GM10266 (cell line): ENCODE measurements around the gene PHTF1.

Experiments used
- DNase-seq: peaks from one replicate; pipeline ENCODE4 v3.0.0; 2012; ENCODE audit errors: extremely low spot score
- TF ChIP-seq, protein P1 (sequence below): IDR thresholded peaks from 2 replicates; pipeline ENCODE4 v1.5.1; 2012; ENCODE audit warnings: mild to moderate bottlenecking, low read depth; ENCODE audit not compliant: control insufficient read depth, insufficient read depth; ENCODE audit errors: missing control alignments

The PHTF1 gene

DNA sequence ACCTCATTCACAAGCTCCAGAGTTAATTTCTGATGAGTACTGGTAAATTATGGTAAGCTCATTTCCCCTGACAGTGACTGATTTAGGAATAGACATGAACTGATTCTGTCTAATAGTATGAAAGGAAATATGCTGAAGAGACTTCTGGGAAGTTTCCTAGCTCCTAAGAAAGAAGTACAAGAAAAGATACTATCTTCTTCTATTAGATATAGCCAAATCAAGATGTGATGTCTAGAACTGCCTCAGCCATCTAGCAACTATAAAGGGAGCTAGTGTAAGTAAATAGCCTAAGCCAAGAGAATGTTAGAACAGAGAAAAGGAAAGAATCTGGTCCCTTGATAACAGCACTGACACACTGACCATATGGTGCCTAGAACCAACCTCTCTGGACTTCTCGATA, 10.7 kb upstream of the PHTF1 start:
- no peak for DNase-seq
- TF ChIP-seq, protein P1, sequence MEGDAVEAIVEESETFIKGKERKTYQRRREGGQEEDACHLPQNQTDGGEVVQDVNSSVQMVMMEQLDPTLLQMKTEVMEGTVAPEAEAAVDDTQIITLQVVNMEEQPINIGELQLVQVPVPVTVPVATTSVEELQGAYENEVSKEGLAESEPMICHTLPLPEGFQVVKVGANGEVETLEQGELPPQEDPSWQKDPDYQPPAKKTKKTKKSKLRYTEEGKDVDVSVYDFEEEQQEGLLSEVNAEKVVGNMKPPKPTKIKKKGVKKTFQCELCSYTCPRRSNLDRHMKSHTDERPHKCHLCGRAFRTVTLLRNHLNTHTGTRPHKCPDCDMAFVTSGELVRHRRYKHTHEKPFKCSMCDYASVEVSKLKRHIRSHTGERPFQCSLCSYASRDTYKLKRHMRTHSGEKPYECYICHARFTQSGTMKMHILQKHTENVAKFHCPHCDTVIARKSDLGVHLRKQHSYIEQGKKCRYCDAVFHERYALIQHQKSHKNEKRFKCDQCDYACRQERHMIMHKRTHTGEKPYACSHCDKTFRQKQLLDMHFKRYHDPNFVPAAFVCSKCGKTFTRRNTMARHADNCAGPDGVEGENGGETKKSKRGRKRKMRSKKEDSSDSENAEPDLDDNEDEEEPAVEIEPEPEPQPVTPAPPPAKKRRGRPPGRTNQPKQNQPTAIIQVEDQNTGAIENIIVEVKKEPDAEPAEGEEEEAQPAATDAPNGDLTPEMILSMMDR = no peak

DNA sequence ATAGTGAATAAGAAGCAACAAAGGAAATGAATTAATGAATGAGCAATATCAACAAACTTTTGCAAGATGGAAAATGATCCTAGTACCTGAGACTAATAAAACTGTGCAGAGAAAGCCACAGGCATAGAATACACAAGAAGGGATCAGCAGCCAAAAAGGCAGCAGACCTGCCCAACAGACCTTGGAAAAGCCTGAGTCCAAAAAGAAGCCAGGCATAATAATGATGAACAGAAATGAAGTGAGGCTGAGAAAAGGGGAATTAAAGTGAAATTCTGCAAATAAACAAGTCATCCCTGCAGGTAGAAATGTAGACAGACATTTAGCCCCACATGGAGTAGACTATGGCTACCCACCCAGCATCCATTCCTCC, 10.3 kb upstream of the PHTF1 start:
- no peak for DNase-seq
- TF ChIP-seq, protein P1 = no peak

DNA sequence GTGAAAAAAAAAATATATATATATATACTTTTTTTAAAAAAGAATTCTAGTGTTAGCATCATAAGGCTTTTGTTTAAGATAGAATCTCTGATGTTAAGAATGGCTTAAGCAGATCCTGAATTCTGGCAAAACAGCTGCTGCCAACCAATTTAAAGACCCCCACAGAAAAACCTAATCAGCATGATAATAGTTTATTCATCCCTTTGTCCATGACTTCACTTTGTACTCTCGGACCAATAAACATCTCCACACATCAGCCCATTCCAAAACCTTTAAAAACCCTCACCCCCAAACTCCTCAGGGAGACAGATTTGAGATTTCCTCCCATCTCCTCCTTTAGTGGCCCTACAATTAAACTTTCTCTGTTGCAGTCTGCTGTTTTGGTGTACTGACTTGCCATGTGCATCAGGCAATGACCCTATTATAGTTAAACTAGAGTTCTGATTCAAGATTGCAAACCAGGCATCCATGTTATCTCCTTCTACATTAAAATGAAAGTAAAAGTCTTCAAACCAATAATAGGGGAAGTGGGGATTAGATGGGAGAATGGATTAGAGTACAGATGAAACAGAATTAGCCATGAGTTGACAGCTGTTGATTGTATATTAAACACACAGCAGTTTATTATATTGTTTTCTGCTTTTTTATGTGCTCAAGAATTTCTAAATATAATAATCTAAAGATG, 9.8 kb upstream of the PHTF1 start:
- no peak for DNase-seq
- TF ChIP-seq, protein P1 = no peak

DNA sequence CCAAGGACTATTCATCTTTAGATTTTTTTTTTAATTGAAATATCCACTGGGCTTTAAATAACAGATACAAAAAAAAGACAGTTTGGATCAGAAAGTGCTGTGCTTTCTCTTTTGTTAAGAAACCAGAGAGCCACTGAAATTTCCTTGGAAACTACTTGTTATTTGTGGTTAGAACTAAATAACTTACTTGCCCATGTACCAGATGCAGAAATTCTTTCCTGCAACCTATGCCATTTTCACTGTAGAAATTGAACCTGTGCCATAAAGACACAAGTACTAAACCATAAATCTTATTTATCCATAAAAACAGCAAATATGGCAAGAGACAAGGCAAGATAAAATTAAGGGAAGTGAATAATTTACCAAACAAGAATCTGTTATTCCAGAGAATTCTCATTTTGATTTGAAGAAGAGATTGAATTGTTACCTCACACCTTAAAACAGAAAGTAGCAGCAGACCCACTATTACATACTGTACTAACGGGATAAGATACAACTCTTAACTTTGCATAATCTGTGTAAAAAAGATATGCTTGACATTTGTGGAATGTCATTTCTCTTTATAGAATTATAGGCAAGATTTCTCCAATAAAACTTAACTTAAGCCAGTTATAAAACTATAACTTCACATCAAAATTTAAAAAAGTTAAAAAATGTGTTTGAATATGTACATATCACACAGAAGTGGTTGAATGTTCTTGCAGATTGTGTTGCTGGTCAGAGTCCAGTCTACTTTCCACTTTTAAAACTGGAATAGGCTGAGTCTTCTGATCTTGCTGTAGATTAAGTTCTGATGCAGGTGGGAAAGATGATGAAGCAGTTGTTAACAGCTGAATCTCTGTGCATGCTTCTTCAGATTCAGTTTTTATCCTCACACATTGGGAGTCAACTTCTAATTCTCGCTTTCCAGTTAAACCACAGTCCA, 6.3 kb upstream of the PHTF1 start:
- DNase-seq = no peak
- TF ChIP-seq, protein P1 = no peak

DNA sequence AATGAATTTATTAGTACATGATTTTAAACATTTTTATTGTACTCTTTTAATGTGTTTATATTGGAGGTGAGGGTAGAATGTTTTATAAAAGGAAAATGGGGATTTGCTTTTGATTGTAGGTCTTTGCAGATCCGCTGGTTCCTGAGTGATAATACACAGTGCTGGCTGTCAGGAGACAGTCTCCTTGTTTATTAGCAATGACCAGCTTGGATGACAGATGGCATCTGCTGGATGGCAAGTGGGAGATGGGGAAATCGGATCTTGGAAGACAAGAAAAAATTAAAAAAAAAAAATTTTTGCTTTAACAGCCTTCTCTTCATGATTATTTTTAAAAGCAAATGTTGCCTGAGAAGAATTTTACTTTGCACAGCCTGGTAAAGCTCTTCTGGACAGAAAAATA, 4.4 kb upstream of the PHTF1 start:
- DNase-seq = no peak
- TF ChIP-seq, protein P1 = no peak

DNA sequence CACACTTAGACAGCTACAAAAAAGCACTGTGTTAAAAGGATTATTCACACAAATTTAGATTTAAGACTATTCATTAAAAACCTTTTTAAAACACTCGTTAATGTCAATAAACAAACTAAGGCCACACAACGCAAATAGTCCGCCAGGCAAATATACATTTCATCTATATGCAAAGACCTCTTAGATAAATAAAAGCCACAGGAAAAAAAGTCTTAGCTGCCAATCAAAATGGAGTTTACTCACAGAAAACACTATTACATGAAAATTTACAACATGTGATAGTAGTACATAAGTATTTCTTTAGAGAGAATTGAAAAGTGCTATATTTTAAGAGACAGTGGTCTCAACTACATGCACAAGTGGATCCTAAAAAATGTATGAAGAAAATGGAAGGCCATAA, 2.7 kb upstream of the PHTF1 start:
- TF ChIP-seq, protein P1 = no peak
- no peak for DNase-seq
